Measurements from ENCODE around the gene NAXE.

DNA sequence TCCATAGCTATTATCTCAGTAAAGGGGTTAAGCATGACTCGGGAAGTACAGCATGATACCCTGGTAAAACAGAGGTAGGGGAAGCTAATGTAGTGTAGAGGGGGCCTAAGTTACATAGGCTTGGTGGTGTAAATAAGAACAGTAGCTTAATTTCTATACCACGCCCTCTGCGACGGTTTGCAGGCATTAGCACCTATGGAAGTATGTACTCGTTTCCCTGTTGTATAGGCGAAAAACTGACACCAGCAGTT, 470 bp upstream of the NAXE start:
- TF ChIP-seq, protein P1, sequence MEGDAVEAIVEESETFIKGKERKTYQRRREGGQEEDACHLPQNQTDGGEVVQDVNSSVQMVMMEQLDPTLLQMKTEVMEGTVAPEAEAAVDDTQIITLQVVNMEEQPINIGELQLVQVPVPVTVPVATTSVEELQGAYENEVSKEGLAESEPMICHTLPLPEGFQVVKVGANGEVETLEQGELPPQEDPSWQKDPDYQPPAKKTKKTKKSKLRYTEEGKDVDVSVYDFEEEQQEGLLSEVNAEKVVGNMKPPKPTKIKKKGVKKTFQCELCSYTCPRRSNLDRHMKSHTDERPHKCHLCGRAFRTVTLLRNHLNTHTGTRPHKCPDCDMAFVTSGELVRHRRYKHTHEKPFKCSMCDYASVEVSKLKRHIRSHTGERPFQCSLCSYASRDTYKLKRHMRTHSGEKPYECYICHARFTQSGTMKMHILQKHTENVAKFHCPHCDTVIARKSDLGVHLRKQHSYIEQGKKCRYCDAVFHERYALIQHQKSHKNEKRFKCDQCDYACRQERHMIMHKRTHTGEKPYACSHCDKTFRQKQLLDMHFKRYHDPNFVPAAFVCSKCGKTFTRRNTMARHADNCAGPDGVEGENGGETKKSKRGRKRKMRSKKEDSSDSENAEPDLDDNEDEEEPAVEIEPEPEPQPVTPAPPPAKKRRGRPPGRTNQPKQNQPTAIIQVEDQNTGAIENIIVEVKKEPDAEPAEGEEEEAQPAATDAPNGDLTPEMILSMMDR (IDR thresholded peaks at IDR 0.05; ENCODE audit: borderline replicate concordance, extremely low read depth, low read length, poor library complexity, severe bottlenecking), result no peak
- no peak for TF ChIP-seq EZH2 (IDR thresholded peaks at IDR 0.05; ENCODE audit: borderline replicate concordance, low read depth, low read length, severe bottlenecking)
